ENCODE data around the gene CDH6. TPM values are rescaled to one million over a fixed set of nuclear protein-coding genes. Genes with fewer than 3 reads are reported as not detected.

The CDH6 gene
- total RNA-seq, 1 donor from 2014 or later: 233 TPM

DNA sequence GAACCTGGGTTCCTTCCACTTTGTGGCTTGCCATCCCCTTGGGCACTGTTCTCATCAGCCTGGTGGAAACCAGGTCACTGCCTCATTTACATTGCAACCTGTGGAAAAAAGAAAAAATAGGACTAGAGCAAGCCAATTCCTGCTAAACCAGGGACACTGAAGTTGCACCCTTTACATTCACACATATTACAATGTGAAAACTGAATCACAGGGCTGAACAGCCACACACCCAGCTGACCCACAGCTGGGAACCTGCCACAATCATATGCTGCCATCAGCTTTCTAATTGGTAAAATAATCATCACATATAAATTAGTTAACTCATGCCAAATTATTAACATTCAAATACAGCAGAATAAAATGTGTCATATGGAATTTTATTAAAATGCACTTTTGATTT lies 94.5 kb downstream of the CDH6 start:
- peaks cover 3% of the 10 kb centered on the region for H3K27me3 Mint-ChIP-seq (ENCODE audit: low read depth)
- no peak overlapping the region for H3K4me3 Mint-ChIP-seq
- peaks cover 21% of the 10 kb centered on the region for H3K4me1 Mint-ChIP-seq
- no peak overlapping the region for H3K27ac Mint-ChIP-seq (ENCODE audit: unreplicated experiment)
- H3K9me3 Mint-ChIP-seq: no peaks in the 10 kb centered on the region
- TF ChIP-seq, protein P1, sequence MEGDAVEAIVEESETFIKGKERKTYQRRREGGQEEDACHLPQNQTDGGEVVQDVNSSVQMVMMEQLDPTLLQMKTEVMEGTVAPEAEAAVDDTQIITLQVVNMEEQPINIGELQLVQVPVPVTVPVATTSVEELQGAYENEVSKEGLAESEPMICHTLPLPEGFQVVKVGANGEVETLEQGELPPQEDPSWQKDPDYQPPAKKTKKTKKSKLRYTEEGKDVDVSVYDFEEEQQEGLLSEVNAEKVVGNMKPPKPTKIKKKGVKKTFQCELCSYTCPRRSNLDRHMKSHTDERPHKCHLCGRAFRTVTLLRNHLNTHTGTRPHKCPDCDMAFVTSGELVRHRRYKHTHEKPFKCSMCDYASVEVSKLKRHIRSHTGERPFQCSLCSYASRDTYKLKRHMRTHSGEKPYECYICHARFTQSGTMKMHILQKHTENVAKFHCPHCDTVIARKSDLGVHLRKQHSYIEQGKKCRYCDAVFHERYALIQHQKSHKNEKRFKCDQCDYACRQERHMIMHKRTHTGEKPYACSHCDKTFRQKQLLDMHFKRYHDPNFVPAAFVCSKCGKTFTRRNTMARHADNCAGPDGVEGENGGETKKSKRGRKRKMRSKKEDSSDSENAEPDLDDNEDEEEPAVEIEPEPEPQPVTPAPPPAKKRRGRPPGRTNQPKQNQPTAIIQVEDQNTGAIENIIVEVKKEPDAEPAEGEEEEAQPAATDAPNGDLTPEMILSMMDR (conservative IDR thresholded peaks at IDR 0.05): no peak
- H3K36me3 Mint-ChIP-seq (ENCODE audit: low read depth): peaks cover 21% of the 10 kb centered on the region
- DNase-seq (ENCODE audit: low read depth, low spot score): no peak

DNA sequence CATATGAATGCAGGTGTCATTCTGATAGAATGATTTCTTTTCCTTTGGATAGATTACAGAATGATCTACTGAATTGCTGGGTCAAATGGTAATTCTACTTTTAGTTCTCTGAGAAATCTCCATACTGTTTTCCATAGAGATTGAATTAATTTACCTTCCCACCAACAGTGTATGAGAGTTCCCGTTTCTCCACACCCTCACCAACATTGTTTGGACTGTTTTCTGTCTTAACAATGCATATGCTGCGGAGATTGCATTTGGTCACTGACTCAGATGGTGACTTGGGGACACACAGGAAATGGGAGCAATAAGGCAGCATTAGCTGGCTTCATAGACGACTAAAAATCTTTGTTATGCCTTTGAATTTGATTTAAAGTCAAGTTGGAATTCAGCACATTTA lies 95.9 kb downstream of the CDH6 start:
- Mint-ChIP-seq H3K36me3 (ENCODE audit: low read depth) (peaks cover 18% of the 10 kb centered on the region), H3K4me3 (no peak overlapping the region), H3K9me3 (no peaks in the 10 kb centered on the region), H3K27me3 (ENCODE audit: low read depth) (peaks cover 3% of the 10 kb centered on the region), H3K27ac (ENCODE audit: unreplicated experiment) (no peak overlapping the region), H3K4me1 (peaks cover 17% of the 10 kb centered on the region)
- TF ChIP-seq, protein P1 (conservative IDR thresholded peaks at IDR 0.05): no peak
- no peak for DNase-seq (ENCODE audit: low read depth, low spot score)

DNA sequence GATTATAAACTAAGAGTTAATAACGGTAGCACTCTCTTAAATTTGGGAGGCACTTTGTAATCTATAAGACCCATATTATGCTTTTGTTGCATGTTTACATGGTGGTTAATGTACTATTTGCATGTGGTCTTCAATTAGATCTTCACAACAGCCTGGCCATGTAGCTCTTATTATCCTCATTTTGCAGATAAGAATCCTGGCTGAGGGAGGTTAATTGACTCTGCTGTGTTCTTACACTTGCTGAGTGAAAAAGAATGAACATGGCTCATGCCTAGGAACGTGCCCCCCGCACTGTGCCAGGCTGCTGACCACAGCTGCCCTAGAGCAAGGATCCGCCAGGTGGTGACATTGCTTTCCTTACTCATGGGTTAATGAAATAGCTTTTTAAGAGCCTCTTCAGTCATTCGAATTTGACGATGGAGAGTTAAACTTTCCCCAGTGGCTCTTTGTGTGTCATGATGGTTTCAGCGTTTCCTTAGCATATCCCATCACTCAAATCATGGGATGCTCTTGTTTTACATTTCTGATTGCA lies 97.9 kb downstream of the CDH6 start:
- H3K4me1 Mint-ChIP-seq: peaks cover 10% of the 10 kb centered on the region
- no peak for DNase-seq (ENCODE audit: low read depth, low spot score)
- H3K27ac Mint-ChIP-seq (ENCODE audit: unreplicated experiment): no peak overlapping the region
- peaks cover 13% of the 10 kb centered on the region for H3K36me3 Mint-ChIP-seq (ENCODE audit: low read depth)
- H3K9me3 Mint-ChIP-seq: no peaks in the 10 kb centered on the region
- H3K4me3 Mint-ChIP-seq: no peak overlapping the region
- TF ChIP-seq, protein P1 (conservative IDR thresholded peaks at IDR 0.05): no peak
- H3K27me3 Mint-ChIP-seq (ENCODE audit: low read depth): peaks cover 3% of the 10 kb centered on the region

DNA sequence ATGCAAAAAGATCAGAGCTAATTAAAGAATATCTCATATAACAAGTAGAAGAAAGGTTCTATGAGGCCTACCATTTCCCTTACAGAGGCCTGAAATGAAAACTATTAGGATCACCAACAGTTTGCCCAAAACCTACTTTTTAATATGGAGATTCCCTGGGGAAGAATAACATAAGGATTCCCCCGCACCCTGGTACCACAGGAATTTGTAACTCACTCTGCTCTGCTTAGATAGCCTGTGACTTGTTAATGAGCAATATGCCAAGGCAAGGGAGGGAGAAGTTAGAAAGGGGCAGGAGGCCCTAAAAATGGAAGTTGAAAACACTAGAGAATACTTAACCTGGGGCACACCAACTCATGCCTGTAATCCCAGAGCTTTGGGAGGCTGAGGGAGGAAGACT lies 107.0 kb downstream of the CDH6 start:
- no peak overlapping the region for H3K27ac Mint-ChIP-seq (ENCODE audit: unreplicated experiment)

DNA sequence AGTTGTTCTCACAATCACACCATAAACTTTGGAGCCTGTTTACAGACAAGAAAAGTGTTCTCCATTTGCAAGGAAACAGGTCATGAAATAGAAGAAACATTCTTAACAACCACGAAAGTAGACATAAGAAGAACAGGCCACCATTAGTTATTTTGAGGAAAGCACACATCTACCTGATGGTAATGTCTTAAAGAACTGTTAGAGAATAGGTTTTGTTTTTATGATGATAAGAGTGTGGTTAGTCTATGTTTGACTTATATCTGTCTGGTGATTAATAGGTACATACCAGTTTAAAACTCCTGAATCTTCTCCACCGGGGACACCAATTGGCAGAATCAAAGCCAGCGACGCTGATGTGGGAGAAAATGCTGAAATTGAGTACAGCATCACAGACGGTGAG lies 108.3 kb downstream of the CDH6 start:
- TF ChIP-seq, protein P1 (conservative IDR thresholded peaks at IDR 0.05): no peak
- H3K9me3 Mint-ChIP-seq: no peaks in the 10 kb centered on the region
- H3K27ac Mint-ChIP-seq (ENCODE audit: unreplicated experiment): no peak overlapping the region
- no peak for DNase-seq (ENCODE audit: low read depth, low spot score)
- H3K36me3 Mint-ChIP-seq (ENCODE audit: low read depth): peaks cover 39% of the 10 kb centered on the region
- no peaks in the 10 kb centered on the region for H3K27me3 Mint-ChIP-seq (ENCODE audit: low read depth)
- H3K4me1 Mint-ChIP-seq: no peaks in the 10 kb centered on the region
- no peak overlapping the region for H3K4me3 Mint-ChIP-seq

More for the DNA sequence above, 107.0 kb downstream of the CDH6 start:
- no peaks in the 10 kb centered on the region for H3K4me1 Mint-ChIP-seq
- TF ChIP-seq, protein P1 (conservative IDR thresholded peaks at IDR 0.05): no peak
- no peak overlapping the region for H3K4me3 Mint-ChIP-seq
- H3K27me3 Mint-ChIP-seq (ENCODE audit: low read depth): no peaks in the 10 kb centered on the region
- DNase-seq (ENCODE audit: low read depth, low spot score): no peak
- H3K9me3 Mint-ChIP-seq: no peaks in the 10 kb centered on the region
- H3K36me3 Mint-ChIP-seq (ENCODE audit: low read depth): peaks cover 32% of the 10 kb centered on the region

Measured in neural crest cell (in vitro differentiated cells).